OCI-LY3 (cell line): ENCODE results near the gene DHX40.
"Not testable (repeated sequence)": the region's sequence is repeated elsewhere in the genome, so short reads cannot be mapped to it uniquely, and the experiment has no call there.

Experiments
- H2AFZ ChIP-seq: fragments of 200-600, 300-600 bp; shearing (Covaris generic); 2 replicates; pipeline ENCODE4 v1.6.0; 2014; ENCODE audit warnings: antibody characterized with exemption, low read depth, low read length
- H3K27ac ChIP-seq: fragments of 200-600, 300-600 bp; sonication (generic); 2 replicates; pipeline ENCODE4 v1.5.1; 2014; ENCODE audit warnings: mild to moderate bottlenecking, low read length, moderate library complexity, mixed read lengths
- H3K27me3 ChIP-seq: fragments of 200-600, 300-600 bp; sonication (generic); 2 replicates; pipeline ENCODE4 v1.6.1; 2014; ENCODE audit warnings: low read depth, low read length, mixed read lengths
- H3K36me3 ChIP-seq: fragments of 200-600, 300-600 bp; sonication (generic); replicated peaks from 2 replicates; pipeline ENCODE3; 2014; ENCODE audit warnings: low read depth, low read length, mixed read lengths
- H3K4me1 ChIP-seq: fragments of 300-600, 200-600 bp; sonication (generic); 2 replicates; pipeline ENCODE4 v1.6.1; 2014; ENCODE audit warnings: low read length, mixed read lengths
- H3K4me2 ChIP-seq: fragments of 200-600, 300-600 bp; sonication (generic); 2 replicates; pipeline ENCODE4 v1.6.1; 2014; ENCODE audit warnings: low read length, mixed read lengths
- H3K4me3 ChIP-seq: fragments of 300-600, 200-600 bp; sonication (generic); 2 replicates; pipeline ENCODE4 v1.5.1; 2014; ENCODE audit warnings: antibody characterized with exemption, mild to moderate bottlenecking, low read length, moderate library complexity
- H3K79me2 ChIP-seq: fragments of 300-600, 200-600 bp; shearing (Covaris generic); 2 replicates; pipeline ENCODE4 v1.6.1; 2014; ENCODE audit warnings: mild to moderate bottlenecking, low read length, mixed read lengths
- H3K9ac ChIP-seq: fragments of 300-600, 200-600 bp; shearing (Covaris generic); 2 replicates; pipeline ENCODE4 v1.6.0; 2014; ENCODE audit warnings: mild to moderate bottlenecking, low read length, moderate library complexity
- H3K9me3 ChIP-seq: fragments of 200-600, 300-600 bp; shearing (Covaris generic); 2 replicates; pipeline ENCODE4 v1.6.1; 2014; ENCODE audit warnings: low read length, mixed read lengths; ENCODE audit not compliant: insufficient read depth
- H4K20me1 ChIP-seq: fragments of 200-600, 300-600 bp; sonication (generic); 2 replicates; pipeline ENCODE4 v1.6.1; 2016; ENCODE audit warnings: low read length, mixed read lengths; ENCODE audit not compliant: insufficient read depth
- CTCF ChIP-seq: fragments of 200-600, 300-600 bp; sonication (generic); IDR thresholded peaks from 2 replicates; pipeline ENCODE4 v1.5.1; 2014; ENCODE audit warnings: antibody characterized with exemption, low read length, low read depth
- EZH2phosphoT487 ChIP-seq: fragments of 200-600 bp; shearing (Covaris generic); IDR thresholded peaks from 2 replicates; pipeline ENCODE4 v1.6.1; 2018; ENCODE audit warnings: antibody characterized with exemption, mixed run types, low read depth

Gene DHX40

GRCh38 chr17:59572301-59572924, 7.0 kb downstream of the DHX40 start:
- peaks cover 14% of the 10 kb centered on the region for H3K36me3 ChIP-seq
- H3K27me3 ChIP-seq = no peaks in the 10 kb centered on the region
- H4K20me1 ChIP-seq = no peaks in the 10 kb centered on the region
- H3K79me2 ChIP-seq = peaks cover 4% of the 10 kb centered on the region; the same call in 1 of the 2 replicates
- H3K4me1 ChIP-seq = peaks cover 10% of the 10 kb centered on the region
- H2AFZ ChIP-seq = no peak overlapping the region
- no peak overlapping the region for H3K9ac ChIP-seq
- peak overlapping the region; percentile 51 for H3K27ac ChIP-seq
- TF ChIP-seq EZH2phosphoT487 (no peak), CTCF (no peak)
- H3K4me2 ChIP-seq = 0 out of 2 replicates have a peak overlapping the region, but pooled peaks have one; percentile 9
- H3K4me3 ChIP-seq = no peak overlapping the region
- no peaks in the 10 kb centered on the region for H3K9me3 ChIP-seq

GRCh38 chr17:59584168-59584567, 18.8 kb downstream of the DHX40 start:
- not testable (repeated sequence) for H4K20me1 ChIP-seq, H3K27me3 ChIP-seq, H3K9me3 ChIP-seq, H3K36me3 ChIP-seq, H3K9ac ChIP-seq, H2AFZ ChIP-seq, H3K4me2 ChIP-seq, H3K27ac ChIP-seq, H3K4me3 ChIP-seq, H3K79me2 ChIP-seq, H3K4me1 ChIP-seq

- peaks cover 10% of the 10 kb centered on the region for H3K36me3 ChIP-seq
- no peaks in the 10 kb centered on the region for H3K27me3 ChIP-seq
- no peaks in the 10 kb centered on the region for H3K9me3 ChIP-seq
- no peaks in the 10 kb centered on the region for H4K20me1 ChIP-seq
- H3K4me3 ChIP-seq = no peak overlapping the region
- H2AFZ ChIP-seq = no peak overlapping the region
- TF ChIP-seq EZH2phosphoT487 (no peak), CTCF (no peak)
- H3K4me2 ChIP-seq = no peak overlapping the region
- H3K4me1 ChIP-seq = peaks cover 10% of the 10 kb centered on the region
- no peaks in the 10 kb centered on the region for H3K79me2 ChIP-seq
- H3K27ac ChIP-seq = no peak overlapping the region
- no peak overlapping the region for H3K9ac ChIP-seq
Observed at GRCh38 chr17:59600169-59600568, 34.8 kb downstream of the DHX40 start.

GRCh38 chr17:59601130-59601529, 35.7 kb downstream of the DHX40 start:
- no peaks in the 10 kb centered on the region for H3K9me3 ChIP-seq
- no peak for TF ChIP-seq EZH2phosphoT487
- no peak for TF ChIP-seq CTCF
- H4K20me1 ChIP-seq = no peaks in the 10 kb centered on the region
- peaks cover 14% of the 10 kb centered on the region for H3K36me3 ChIP-seq
- H3K27ac ChIP-seq = no peak overlapping the region
- H2AFZ ChIP-seq = no peak overlapping the region
- peaks cover 10% of the 10 kb centered on the region for H3K4me1 ChIP-seq
- no peaks in the 10 kb centered on the region for H3K27me3 ChIP-seq
- H3K4me3 ChIP-seq = no peak overlapping the region
- H3K9ac ChIP-seq = no peak overlapping the region
- H3K4me2 ChIP-seq = peak overlapping the region; percentile 10; the same call in 1 of the 2 replicates
- H3K79me2 ChIP-seq = no peaks in the 10 kb centered on the region
